Naive thymus-derived CD4-positive, alpha-beta T cell (primary cell): ENCODE results near the gene XRCC1. TPM values are rescaled to one million over a fixed set of nuclear protein-coding genes. Genes with fewer than 3 reads are reported as not detected.
"Not testable (repeated sequence)": the region's sequence is repeated elsewhere in the genome, so short reads cannot be mapped to it uniquely, and the experiment has no call there.

Experiments used
- ATAC-seq: fragments of 150-1000 bp; cut with Tn5 transposase; 2 replicates; pipeline ENCODE4 v1.10.0; 2021; ENCODE audit warnings: mild to moderate bottlenecking, moderate library complexity
- CTCF ChIA-PET: fragments of 350-600 bp; sonication (Branson Sonifier 250); formaldehyde crosslinking; loops from one replicate; lab custom pipeline; 2021; ENCODE audit warnings: antibody characterized with exemption; lab: Charles Lee
- POLR2A ChIA-PET: fragments of 350-600 bp; sonication (Branson Sonifier 250); formaldehyde crosslinking; loops from one replicate; lab custom pipeline; 2021; ENCODE audit warnings: antibody characterized with exemption, inconsistent platforms; lab: Charles Lee
- DNase-seq, 9 donors: peaks; one replicate each; pipeline versions ENCODE4 v3.0.0 to v3.0.0-alpha.2; 2020 to 2022; ENCODE audit warnings: mixed read lengths in 1 of 9
- H3K27ac ChIP-seq: one replicate; pipeline ENCODE4 v1.7.0; 2013; ENCODE audit warnings: mild to moderate bottlenecking, low read depth, low read length, moderate library complexity
- H3K27me3 ChIP-seq, 2 donors: one replicate each; pipeline ENCODE4 v1.7.0; 2013; ENCODE audit warnings: low read length in 2 of 2, mild to moderate bottlenecking in 2 of 2, moderate library complexity in 2 of 2; ENCODE audit not compliant: control insufficient read depth in 2 of 2, insufficient read depth in 2 of 2
- H3K36me3 ChIP-seq, 3 experiments: 1 replicate in 2 of 3; 2 replicates in 1 of 3; pipeline ENCODE4 v1.7.0; 2013; ENCODE audit warnings: low read length in 3 of 3, mild to moderate bottlenecking in 3 of 3, moderate library complexity in 1 of 3; ENCODE audit not compliant: insufficient read depth in 3 of 3, control insufficient read depth in 2 of 3
- H3K4me1 ChIP-seq, 2 donors: one replicate each; pipeline ENCODE4 v1.7.0; 2013; ENCODE audit warnings: low read length in 2 of 2, mild to moderate bottlenecking in 2 of 2, moderate library complexity in 1 of 2; ENCODE audit not compliant: control insufficient read depth in 2 of 2, insufficient read depth in 2 of 2
- H3K4me3 ChIP-seq: 2 replicates; pipeline ENCODE4 v1.7.0; 2013; ENCODE audit warnings: mild to moderate bottlenecking, low read length
- H3K9me3 ChIP-seq, 3 experiments: 1 replicate in 2 of 3; 2 replicates in 1 of 3; pipeline ENCODE4 v1.7.0; 2013; ENCODE audit warnings: low read length in 3 of 3; ENCODE audit not compliant: control insufficient read depth in 2 of 3
- H3K27ac Mint-ChIP-seq, 9 donors: one replicate each; pipeline ENCODE4 v1.8.0; 2020 to 2022; ENCODE audit warnings: mixed read lengths in 9 of 9, mild to moderate bottlenecking in 8 of 9, moderate library complexity in 5 of 9, inconsistent platforms in 2 of 9
- H3K27me3 Mint-ChIP-seq, 5 donors: one replicate each; pipeline ENCODE4 v1.8.0; 2021 to 2022; ENCODE audit warnings: mixed read lengths in 5 of 5, mild to moderate bottlenecking in 1 of 5
- H3K36me3 Mint-ChIP-seq, 5 donors: one replicate each; pipeline ENCODE4 v1.8.0; 2020 to 2022; ENCODE audit warnings: mixed read lengths in 5 of 5, mild to moderate bottlenecking in 3 of 5, inconsistent platforms in 1 of 5
- H3K4me1 Mint-ChIP-seq, 7 donors: one replicate each; pipeline ENCODE4 v1.8.0; 2020 to 2022; ENCODE audit warnings: mixed read lengths in 7 of 7, mild to moderate bottlenecking in 3 of 7, inconsistent platforms in 1 of 7
- H3K4me3 Mint-ChIP-seq, 10 donors: one replicate each; pipeline ENCODE4 v1.8.0; 2020 to 2022; ENCODE audit warnings: mild to moderate bottlenecking in 10 of 10, mixed read lengths in 10 of 10, moderate library complexity in 6 of 10, inconsistent platforms in 2 of 10
- H3K9me3 Mint-ChIP-seq, 11 donors: one replicate each; pipeline ENCODE4 v1.8.0; 2020 to 2022; ENCODE audit warnings: mixed read lengths in 11 of 11, mild to moderate bottlenecking in 4 of 11, inconsistent platforms in 1 of 11, moderate library complexity in 1 of 11
- intact Hi-C, 2 donors: fragments of 100-400 bp; cut with micrococcal nuclease; formaldehyde crosslinking; loops; one replicate each; pipeline ENCODE4 v1.15.1; 2023
- polyA plus RNA-seq, 2 donors: library from polyadenylated mRNA; unstranded; fragments of 300-500 nt; fragmentation: Illumina TruSeq; gene quantifications; one replicate each; pipeline ENCODE4 v1.2.3, GENCODE V29; 2021
- total RNA-seq, 6 experiments: library from RNA in 5 of 6; stranded (reverse) in 5 of 6; gene quantifications; 1 replicate in 5 of 6; 2 replicates in 1 of 6; pipeline ENCODE4 v1.2.3 and lab custom pipeline; 2021 to 2026

The XRCC1 gene
- total and polyA plus RNA-seq, 7 experiments from 2014 or later, result 27.2 to 36.1 (median 34.8) TPM

DNA sequence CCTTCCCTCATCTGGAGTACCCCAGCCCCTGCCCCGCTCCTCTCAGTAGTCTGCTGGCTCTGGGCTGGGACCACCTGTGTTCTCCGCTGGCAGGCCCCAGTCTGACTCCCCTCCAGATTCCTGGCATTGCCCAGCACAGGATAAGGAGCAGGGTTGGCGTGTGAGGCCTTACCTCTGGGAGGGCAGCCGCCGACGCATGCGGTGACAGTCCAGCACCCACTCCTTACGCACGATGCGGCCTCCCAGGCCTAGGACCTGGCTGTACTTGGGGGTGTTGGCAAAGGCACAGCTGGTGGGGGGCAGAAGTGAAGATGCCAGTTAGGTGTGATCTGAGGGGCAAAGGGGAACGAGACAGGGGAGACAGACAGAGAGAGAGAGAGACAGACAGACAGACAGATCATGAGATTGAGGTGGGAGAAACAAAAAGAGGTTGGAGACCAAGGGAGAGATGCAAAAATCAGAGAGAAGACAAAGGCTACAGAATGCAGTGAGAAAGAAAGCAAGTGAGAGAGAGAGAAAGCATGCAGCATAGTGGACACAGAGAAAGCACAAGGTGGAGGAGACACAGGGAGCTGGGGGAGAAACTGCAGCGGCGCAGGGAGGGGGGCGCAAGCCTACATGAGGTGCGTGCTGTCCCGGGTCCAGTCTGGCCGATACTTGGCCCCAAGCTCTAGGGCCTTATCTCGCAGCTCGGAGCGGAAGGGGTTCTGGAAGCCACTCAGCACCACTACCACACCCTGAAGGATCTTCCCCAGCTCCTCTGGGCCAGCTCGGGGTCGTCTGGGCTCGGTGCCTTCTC lies 23.7 kb downstream of the XRCC1 start:
- Mint-ChIP-seq H3K27me3 (no peaks in the 10 kb centered on the region), H3K27ac (peak overlapping the region in 4 of 9 donors; percentile 47 to 63 (median 56)), H3K9me3 (peaks cover 0 to 2% (median 0%) of the 10 kb centered on the region in 11 donors), H3K36me3 (peaks cover 6 to 46% (median 22%) of the 10 kb centered on the region in 5 donors), H3K4me3 (no peak overlapping the region), H3K4me1 (peaks cover 11 to 23% (median 14%) of the 10 kb centered on the region in 7 donors)
- Histone ChIP-seq H3K9me3 (no peaks in the 10 kb centered on the region), H3K4me3 (no peak overlapping the region), H3K27ac (no peak overlapping the region), H3K4me1 (peaks cover 3 to 8% of the 10 kb centered on the region in 2 donors), H3K36me3 (peaks cover 6 to 79% (median 8%) of the 10 kb centered on the region in 3 experiments), H3K27me3 (no peaks in the 10 kb centered on the region)
- no peak for ATAC-seq
- ChIA-PET CTCF (no interaction called here), POLR2A (no interaction called here)
- no peak for DNase-seq
- intact Hi-C loops, result no loop called here

DNA sequence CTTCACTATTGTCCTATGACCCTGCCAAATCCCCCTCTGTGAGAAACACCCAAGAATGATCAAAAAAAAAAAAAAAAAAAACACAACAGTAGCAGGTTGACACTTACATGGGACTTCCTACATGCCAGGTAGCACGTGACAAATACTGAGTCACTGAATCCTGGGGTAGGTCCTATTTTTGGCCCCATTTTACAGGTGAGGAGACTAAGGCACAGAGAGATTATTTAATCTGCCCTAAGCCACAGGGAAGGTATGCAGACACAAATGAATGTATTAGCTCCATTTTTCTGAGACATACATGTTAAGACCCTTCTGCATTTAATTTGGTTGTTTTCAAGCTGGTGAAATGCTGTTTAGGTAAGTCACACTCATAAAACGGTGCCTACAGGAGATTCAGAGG lies 26.6 kb downstream of the XRCC1 start:
- Mint-ChIP-seq H3K27me3 (no peaks in the 10 kb centered on the region), H3K4me3 (no peak overlapping the region), H3K36me3 (peaks cover 6 to 44% (median 11%) of the 10 kb centered on the region in 5 donors), H3K4me1 (peaks cover 0 to 4% (median 2%) of the 10 kb centered on the region in 7 donors), H3K9me3 (peaks cover 0 to 2% (median 0%) of the 10 kb centered on the region in 11 donors), H3K27ac (peak overlapping the region in 1 of 9 donors; percentile 7)
- Histone ChIP-seq H3K27me3 (no peaks in the 10 kb centered on the region), H3K4me3 (no peak overlapping the region), H3K36me3 (peaks cover 8 to 89% (median 12%) of the 10 kb centered on the region in 3 experiments), H3K27ac (no peak overlapping the region), H3K9me3 (no peaks in the 10 kb centered on the region), H3K4me1 (no peaks in the 10 kb centered on the region)
- intact Hi-C loops, result no loop called here
- CTCF ChIA-PET, result no interaction called here
- ATAC-seq (no peak), DNase-seq (no peak)
- POLR2A ChIA-PET, result no interaction called here

DNA sequence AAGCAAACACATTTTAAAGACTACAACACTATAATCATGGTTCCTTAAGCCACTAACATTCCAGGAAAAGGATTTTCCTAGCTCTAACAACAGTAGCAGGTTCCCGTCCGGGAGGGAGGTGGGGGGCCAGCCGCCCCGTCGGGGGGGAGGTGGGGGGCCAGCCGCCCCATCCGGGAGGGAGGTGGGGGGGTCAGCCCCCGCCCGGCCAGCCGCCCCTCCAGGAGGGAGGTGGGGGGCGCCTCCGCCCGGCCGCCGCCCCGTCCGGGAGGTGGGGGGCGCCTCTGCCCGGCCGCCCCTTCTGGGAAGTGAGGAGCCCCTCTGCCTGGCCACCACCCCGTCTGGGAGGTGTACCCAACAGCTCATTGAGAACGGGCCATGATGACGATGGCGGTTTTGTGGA lies 27.4 kb downstream of the XRCC1 start:
- H3K27me3 ChIP-seq, H3K4me3 Mint-ChIP-seq, H3K4me3 ChIP-seq, POLR2A ChIA-PET, H3K27me3 Mint-ChIP-seq, H3K9me3 Mint-ChIP-seq, CTCF ChIA-PET, ATAC-seq, DNase-seq, H3K27ac Mint-ChIP-seq, H3K4me1 Mint-ChIP-seq, H3K9me3 ChIP-seq, H3K27ac ChIP-seq, intact Hi-C loops, H3K4me1 ChIP-seq: not testable (repeated sequence)
- H3K36me3 Mint-ChIP-seq, result peaks cover 6 to 46% (median 11%) of the 10 kb centered on the region in 5 donors
- H3K36me3 ChIP-seq, result peaks cover 8 to 89% (median 18%) of the 10 kb centered on the region in 3 experiments

GRCh38 chr19:43546581-43546980 lies 28.7 kb downstream of the XRCC1 start:
- ATAC-seq (no peak), DNase-seq (no peak)
- intact Hi-C loops, result no loop called here
- Histone ChIP-seq H3K27me3 (no peaks in the 10 kb centered on the region), H3K4me3 (no peak overlapping the region), H3K4me1 (no peaks in the 10 kb centered on the region), H3K36me3 (peaks cover 4 to 88% (median 21%) of the 10 kb centered on the region in 3 experiments), H3K27ac (no peak overlapping the region), H3K9me3 (no peaks in the 10 kb centered on the region)
- H3K4me3 Mint-ChIP-seq, result no peak overlapping the region
- H3K27ac Mint-ChIP-seq, result no peak overlapping the region
- ChIA-PET POLR2A (interaction anchor here (0.9 kb wide), 1 partner anchor 119 kb away, joined by 3 read pairs; no protein-coding TSS in a partner anchor), CTCF (interaction anchor here (1.1 kb wide), 1 partner anchor 48 kb away, joined by 4 read pairs; no protein-coding TSS in a partner anchor)
- no peaks in the 10 kb centered on the region for H3K27me3 Mint-ChIP-seq
- peaks cover 0 to under 1% (median 0%) of the 10 kb centered on the region in 11 donors for H3K9me3 Mint-ChIP-seq
- H3K4me1 Mint-ChIP-seq, result peaks cover 0 to 4% (median 0%) of the 10 kb centered on the region in 7 donors
- H3K36me3 Mint-ChIP-seq, result peaks cover 4 to 51% (median 11%) of the 10 kb centered on the region in 5 donors

- Mint-ChIP-seq H3K9me3 (no peaks in the 10 kb centered on the region), H3K36me3 (peaks cover 0 to 51% (median 13%) of the 10 kb centered on the region in 5 donors), H3K27ac (peak overlapping the region in 3 of 9 donors; percentile 33 to 74 (median 56))
Measured at GRCh38 chr19:43545981-43546380, 29.3 kb downstream of the XRCC1 start.

GRCh38 chr19:43545276-43545675 lies 30.1 kb downstream of the XRCC1 start:
- H3K4me1 Mint-ChIP-seq, result peaks cover 0 to 4% (median 0%) of the 10 kb centered on the region in 7 donors

More at GRCh38 chr19:43545981-43546380, 29.3 kb downstream of the XRCC1 start:
- H3K27me3 ChIP-seq, result no peaks in the 10 kb centered on the region
- ChIA-PET CTCF (interaction anchor here (0.9 to 1.1 kb wide), 2 partner anchors 9 to 48 kb away, joined by 3 to 4 read pairs; no protein-coding TSS in a partner anchor), POLR2A (interaction anchor here (0.9 kb wide), 1 partner anchor 120 kb away, joined by 3 read pairs; no protein-coding TSS in a partner anchor)
- Mint-ChIP-seq H3K27me3 (no peaks in the 10 kb centered on the region), H3K4me1 (peaks cover 0 to 4% (median 0%) of the 10 kb centered on the region in 7 donors), H3K4me3 (no peak overlapping the region)
- no peaks in the 10 kb centered on the region for H3K9me3 ChIP-seq
- no peak overlapping the region for H3K27ac ChIP-seq
- ATAC-seq (no peak), DNase-seq (no peak)
- peaks cover 0 to 88% (median 21%) of the 10 kb centered on the region in 3 experiments for H3K36me3 ChIP-seq
- H3K4me3 ChIP-seq, result no peak overlapping the region
- intact Hi-C loops, result no loop called here
- H3K4me1 ChIP-seq, result no peaks in the 10 kb centered on the region

More at GRCh38 chr19:43545276-43545675, 30.1 kb downstream of the XRCC1 start:
- DNase-seq (no peak), ATAC-seq (no peak)
- Mint-ChIP-seq H3K36me3 (peaks cover 0 to 54% (median 13%) of the 10 kb centered on the region in 5 donors), H3K4me3 (no peak overlapping the region), H3K9me3 (peaks cover 0 to 3% (median 0%) of the 10 kb centered on the region in 11 donors), H3K27me3 (no peaks in the 10 kb centered on the region), H3K27ac (peak overlapping the region in 2 of 9 donors; percentile 13 to 76)
- Histone ChIP-seq H3K4me1 (no peaks in the 10 kb centered on the region), H3K27ac (no peak overlapping the region), H3K36me3 (peaks cover 0 to 88% (median 21%) of the 10 kb centered on the region in 3 experiments), H3K9me3 (no peaks in the 10 kb centered on the region), H3K27me3 (no peaks in the 10 kb centered on the region), H3K4me3 (no peak overlapping the region)
- intact Hi-C loops, result no loop called here
- POLR2A ChIA-PET, result no interaction called here
- CTCF ChIA-PET, result interaction anchor here (0.9 to 1.1 kb wide), 2 partner anchors 10 to 49 kb away, joined by 3 to 4 read pairs; no protein-coding TSS in a partner anchor
